Mucosa of descending colon (tissue), 3 donors: ENCODE results near the gene FAM184B. TPM values are rescaled to one million over a fixed set of nuclear protein-coding genes. Genes with fewer than 3 reads are reported as not detected.

Source experiments
- ATAC-seq: fragments of 200-7000 bp; cut with Tn5 transposase; one replicate; pipeline ENCODE4 v1.9.1; 2020; ENCODE audit warnings: mild to moderate bottlenecking, moderate library complexity
- DNase-seq, 3 donors: peaks; one replicate each; pipeline ENCODE4 v3.0.0-alpha.2; 2020
- H3K36me3 ChIP-seq: fragments of 200-600 bp; one replicate; pipeline ENCODE4 v1.8.0; 2021; ENCODE audit warnings: low read depth, mild to moderate bottlenecking
- H3K4me1 ChIP-seq: fragments of 200-600 bp; one replicate; pipeline ENCODE4 v1.8.0; 2021; ENCODE audit warnings: low read depth, mild to moderate bottlenecking
- H3K4me3 ChIP-seq: fragments of 200-600 bp; one replicate; pipeline ENCODE4 v1.8.0; 2021; ENCODE audit warnings: mild to moderate bottlenecking
- H3K9me3 ChIP-seq: fragments of 200-600 bp; one replicate; pipeline ENCODE4 v1.8.0; 2021; ENCODE audit warnings: mild to moderate bottlenecking
- CTCF ChIP-seq: fragments of 200-600 bp; IDR thresholded peaks from one replicate; pipeline ENCODE4 v1.8.0; 2022; ENCODE audit warnings: antibody characterized with exemption, mild to moderate bottlenecking
- intact Hi-C, 2 donors: fragments of 100-400 bp; cut with DNase I in 1 of 2; cut with micrococcal nuclease in 1 of 2; formaldehyde crosslinking; loops; one replicate each; pipeline versions ENCODE4 v1.11.0 to v1.11.1; 2022; cut with DNase I, micrococcal nuclease
- total RNA-seq, 3 donors: library from RNA; stranded (reverse); fragmentation: NEBNext Ultra II Directional in 2 of 3; extraction: Animal tissue kit (Norgen Biotek cat#: 25700) in 2 of 3; gene quantifications; one replicate each; pipeline versions ENCODE4 v1.2.1 to v1.2.4, GENCODE V29; 2021 to 2023
- donor health status: DM: no; HTN: no; CAD: no; lungs with moderate emphysema.
- donor health status: DM: no; HTN: no; CAD: no.
- donor health status: DM: no; HTN: yes; CAD: no.

FAM184B gene
- total RNA-seq, 3 donors from 2014 or later = 0.13 to 0.61 (median 0.41) TPM

GRCh38 chr4:17722356-17722700 lies 59.1 kb downstream of the FAM184B start:
- intact Hi-C loops = no loop called here
- no peaks in the 10 kb centered on the region for H3K36me3 ChIP-seq
- ATAC-seq = no peak
- no peaks in the 10 kb centered on the region for H3K9me3 ChIP-seq
- no peak for TF ChIP-seq CTCF
- no peaks in the 10 kb centered on the region for H3K4me1 ChIP-seq
- DNase-seq = no peak
- no peak overlapping the region for H3K4me3 ChIP-seq

GRCh38 chr4:17721496-17722355 lies 59.7 kb downstream of the FAM184B start:
- no peak overlapping the region for H3K4me3 ChIP-seq
- TF ChIP-seq CTCF = no peak
- ATAC-seq (no peak), DNase-seq (no peak)
- H3K9me3 ChIP-seq = no peaks in the 10 kb centered on the region
- intact Hi-C loops = no loop called here
- H3K4me1 ChIP-seq = no peaks in the 10 kb centered on the region
- no peaks in the 10 kb centered on the region for H3K36me3 ChIP-seq

- no peak for TF ChIP-seq CTCF
- DNase-seq = no peak
These were observed 62.3 kb downstream of the FAM184B start for GRCh38 chr4:17719106-17719505.

GRCh38 chr4:17718471-17718870 lies 63.0 kb downstream of the FAM184B start:
- TF ChIP-seq CTCF = no peak
- ATAC-seq (no peak), DNase-seq (no peak)
- Histone ChIP-seq H3K4me1 (no peaks in the 10 kb centered on the region), H3K36me3 (no peaks in the 10 kb centered on the region), H3K4me3 (no peak overlapping the region), H3K9me3 (no peaks in the 10 kb centered on the region)
- intact Hi-C loops = no loop called here

More at GRCh38 chr4:17719106-17719505, 62.3 kb downstream of the FAM184B start:
- H3K4me3 ChIP-seq = no peak overlapping the region
- no peaks in the 10 kb centered on the region for H3K36me3 ChIP-seq
- no peaks in the 10 kb centered on the region for H3K9me3 ChIP-seq
- H3K4me1 ChIP-seq = no peaks in the 10 kb centered on the region
- no peak for ATAC-seq
- intact Hi-C loops = no loop called here

GRCh38 chr4:17717301-17717700 lies 64.1 kb downstream of the FAM184B start:
- H3K36me3 ChIP-seq = no peaks in the 10 kb centered on the region
- no peak for DNase-seq
- no peak for TF ChIP-seq CTCF
- no peak for ATAC-seq
- intact Hi-C loops = no loop called here
- no peaks in the 10 kb centered on the region for H3K4me1 ChIP-seq
- no peaks in the 10 kb centered on the region for H3K9me3 ChIP-seq
- H3K4me3 ChIP-seq = no peak overlapping the region
